Uterus (tissue), 2 donors: ENCODE measurements around the gene EML3.

Experiments used
- POLR2A ChIP-seq, 2 donors: fragments of 450-650 bp; IDR thresholded peaks; one replicate each; pipeline ENCODE4 v1.6.1; 2016; ENCODE audit warnings: antibody characterized with exemption in 2 of 2, mild to moderate bottlenecking in 1 of 2, moderate library complexity in 1 of 2
- TF ChIP-seq, protein P1 (sequence below), 4 experiments: fragments of 200-600 bp in 2 of 4; fragments of 450-650 bp in 2 of 4; sonication (generic) in 2 of 4; IDR thresholded peaks; one replicate each; pipeline ENCODE4 v1.5.1; 2016 to 2019; ENCODE audit warnings: antibody characterized with exemption in 4 of 4, mild to moderate bottlenecking in 2 of 4, moderate library complexity in 1 of 4

DNA sequence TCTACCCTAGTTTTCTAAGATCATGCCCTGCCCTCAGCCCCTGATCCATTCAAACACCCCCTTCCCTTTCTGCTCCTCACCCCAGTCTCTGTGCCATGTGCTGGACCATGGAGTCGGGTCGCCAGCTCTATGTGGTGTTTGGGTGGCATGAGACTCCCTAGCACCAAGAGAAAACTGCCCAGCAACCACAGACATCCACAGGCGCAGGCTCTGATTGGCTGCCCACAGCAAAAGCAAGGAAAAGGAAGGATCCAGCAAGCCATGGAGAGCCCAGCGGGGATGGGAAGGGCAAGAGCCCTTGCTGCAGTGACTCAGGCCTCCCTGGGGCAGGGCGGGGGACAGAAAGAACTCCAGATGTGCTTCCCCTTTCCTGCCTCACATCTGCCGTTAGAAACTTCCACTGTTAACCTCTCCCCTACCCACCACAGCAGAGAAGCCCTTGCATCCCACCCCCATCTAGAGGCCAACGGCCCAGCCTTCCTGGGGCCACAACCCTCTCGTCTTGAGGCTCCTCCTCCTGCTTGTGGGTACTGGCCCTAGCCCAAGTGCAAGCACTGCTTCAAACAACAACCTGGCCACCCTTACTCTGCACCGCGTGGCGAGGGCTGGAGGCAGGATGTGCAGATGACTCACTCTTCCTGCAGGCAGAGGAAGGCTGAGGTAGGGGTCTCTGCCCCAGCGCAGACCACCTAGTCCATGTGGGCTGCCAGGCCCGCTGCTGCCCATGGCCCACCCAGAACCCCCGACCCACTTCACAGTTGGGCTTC lies 56.3 kb downstream of the EML3 start:
- TF ChIP-seq, protein P1, sequence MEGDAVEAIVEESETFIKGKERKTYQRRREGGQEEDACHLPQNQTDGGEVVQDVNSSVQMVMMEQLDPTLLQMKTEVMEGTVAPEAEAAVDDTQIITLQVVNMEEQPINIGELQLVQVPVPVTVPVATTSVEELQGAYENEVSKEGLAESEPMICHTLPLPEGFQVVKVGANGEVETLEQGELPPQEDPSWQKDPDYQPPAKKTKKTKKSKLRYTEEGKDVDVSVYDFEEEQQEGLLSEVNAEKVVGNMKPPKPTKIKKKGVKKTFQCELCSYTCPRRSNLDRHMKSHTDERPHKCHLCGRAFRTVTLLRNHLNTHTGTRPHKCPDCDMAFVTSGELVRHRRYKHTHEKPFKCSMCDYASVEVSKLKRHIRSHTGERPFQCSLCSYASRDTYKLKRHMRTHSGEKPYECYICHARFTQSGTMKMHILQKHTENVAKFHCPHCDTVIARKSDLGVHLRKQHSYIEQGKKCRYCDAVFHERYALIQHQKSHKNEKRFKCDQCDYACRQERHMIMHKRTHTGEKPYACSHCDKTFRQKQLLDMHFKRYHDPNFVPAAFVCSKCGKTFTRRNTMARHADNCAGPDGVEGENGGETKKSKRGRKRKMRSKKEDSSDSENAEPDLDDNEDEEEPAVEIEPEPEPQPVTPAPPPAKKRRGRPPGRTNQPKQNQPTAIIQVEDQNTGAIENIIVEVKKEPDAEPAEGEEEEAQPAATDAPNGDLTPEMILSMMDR (IDR thresholded peaks at IDR 0.05): no peak
- peak; percentile 16 to 37 for TF ChIP-seq POLR2A (IDR thresholded peaks at IDR 0.05)
